Ramos (cell line): Measurements from ENCODE around the gene PABPC3.

Experiments used
- in situ Hi-C: fragments of 300-500 bp; cut with MboI; formaldehyde crosslinking; loops from one replicate; pipeline ENCODE4 v1.14.3; 2022; ENCODE audit warnings: low sequenced_read_pairs; ENCODE audit not compliant: unreplicated experiment

PABPC3 gene

GRCh38 chr13:25095851-25096453 lies at the start of gene PABPC3:
Gene PABPC3, plus strand, starts transcription at chr13:25096136. Its CDS starts 63 bp downstream, at chr13:25096199.
- in situ Hi-C loops: no loop called here

- in situ Hi-C loops: no loop called here
These were observed 49.5 kb upstream of the PABPC3 start for GRCh38 chr13:25046274-25046984.

- in situ Hi-C loops: no loop called here
These were observed 48.9 kb upstream of the PABPC3 start for GRCh38 chr13:25046985-25047511.

GRCh38 chr13:25051065-25051464 lies 44.9 kb upstream of the PABPC3 start:
- in situ Hi-C loops: no loop called here

GRCh38 chr13:25059166-25059565 lies 36.8 kb upstream of the PABPC3 start:
- in situ Hi-C loops: no loop called here

GRCh38 chr13:25059958-25060357 lies 36.0 kb upstream of the PABPC3 start:
- in situ Hi-C loops: no loop called here

GRCh38 chr13:25062479-25062878 lies 33.5 kb upstream of the PABPC3 start:
- in situ Hi-C loops: no loop called here

GRCh38 chr13:25064396-25064795 lies 31.5 kb upstream of the PABPC3 start:
- in situ Hi-C loops: no loop called here

GRCh38 chr13:25065974-25066770 lies 29.8 kb upstream of the PABPC3 start:
- in situ Hi-C loops: no loop called here

GRCh38 chr13:25067064-25067463 lies 28.9 kb upstream of the PABPC3 start:
- in situ Hi-C loops: no loop called here

GRCh38 chr13:25068810-25069209 lies 27.1 kb upstream of the PABPC3 start:
- in situ Hi-C loops: no loop called here

GRCh38 chr13:25069236-25069635 lies 26.7 kb upstream of the PABPC3 start:
- in situ Hi-C loops: no loop called here

GRCh38 chr13:25069911-25070310 lies 26.0 kb upstream of the PABPC3 start:
- in situ Hi-C loops: no loop called here

GRCh38 chr13:25080773-25081172 lies 15.2 kb upstream of the PABPC3 start:
- in situ Hi-C loops: no loop called here

- in situ Hi-C loops: no loop called here
These were observed 11.8 kb upstream of the PABPC3 start for GRCh38 chr13:25084096-25084495.

GRCh38 chr13:25085125-25085742 lies 10.7 kb upstream of the PABPC3 start:
- in situ Hi-C loops: no loop called here

- in situ Hi-C loops: no loop called here
These were observed 7.2 kb upstream of the PABPC3 start for GRCh38 chr13:25088562-25089221.

- in situ Hi-C loops: no loop called here
These were observed 1.5 kb downstream of the PABPC3 start for GRCh38 chr13:25097426-25097825.

GRCh38 chr13:25103711-25104110 lies 7.8 kb downstream of the PABPC3 start:
- in situ Hi-C loops: no loop called here

- in situ Hi-C loops: no loop called here
These were observed 13.4 kb downstream of the PABPC3 start for GRCh38 chr13:25109341-25109740.
